Limb (tissue), 2 donors: ENCODE measurements around the gene CETN3.
A peak's percentile ranks its signal among the peaks of the same experiment; 100 is the strongest.

Experiments used
- DNase-seq, 2 donors: peaks; one replicate each; pipeline ENCODE4 v3.0.0-alpha.2; 2016; ENCODE audit errors: extremely low spot score in 2 of 2

Gene CETN3

DNA sequence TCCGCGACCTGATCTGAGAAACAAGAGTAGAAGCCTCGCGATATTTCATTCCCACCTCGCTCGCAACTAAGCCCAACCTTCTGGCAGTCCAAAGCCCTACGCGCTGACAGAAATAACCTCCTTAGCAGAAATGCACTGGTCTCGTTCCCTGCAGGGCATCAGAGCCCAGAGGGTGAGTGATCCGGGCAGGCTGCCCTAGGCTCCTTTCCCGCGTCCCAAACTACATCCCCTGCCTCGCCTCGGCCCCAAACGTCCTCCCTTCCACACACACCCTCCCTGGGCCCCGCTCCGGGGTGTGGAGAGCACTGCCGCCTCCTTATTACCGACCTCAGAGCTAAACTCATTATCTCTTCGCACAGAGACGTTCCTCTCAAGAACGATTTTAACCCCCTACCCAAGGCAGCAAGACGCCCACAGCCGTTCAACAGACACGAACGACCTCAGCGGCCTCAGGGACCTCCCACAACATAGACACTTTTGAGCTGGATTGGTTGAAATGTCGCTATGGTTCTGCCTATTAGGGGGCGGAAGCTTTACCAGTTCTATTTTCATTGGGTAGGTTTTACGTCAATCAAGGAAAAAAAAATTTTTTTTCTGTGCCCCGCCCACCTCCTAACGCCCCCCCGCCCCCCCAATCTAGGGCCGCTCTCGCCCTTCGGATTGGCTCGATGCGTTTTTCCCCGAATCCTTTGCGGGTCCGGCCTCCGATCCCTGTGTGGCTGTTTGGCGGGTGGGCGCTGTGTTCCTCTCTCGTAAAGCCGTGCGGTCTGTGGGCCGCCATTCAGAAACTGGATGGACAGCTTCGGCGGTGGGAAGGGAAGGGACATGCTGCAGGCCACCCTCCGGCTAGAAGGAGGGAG, at the start of gene CETN3:
TSS of gene CETN3 (minus strand) at position 439 of the 860 bp plus-strand sequence. CDS start at position 344, 95 bp downstream.
- DNase-seq, result peak; percentile 96

DNA sequence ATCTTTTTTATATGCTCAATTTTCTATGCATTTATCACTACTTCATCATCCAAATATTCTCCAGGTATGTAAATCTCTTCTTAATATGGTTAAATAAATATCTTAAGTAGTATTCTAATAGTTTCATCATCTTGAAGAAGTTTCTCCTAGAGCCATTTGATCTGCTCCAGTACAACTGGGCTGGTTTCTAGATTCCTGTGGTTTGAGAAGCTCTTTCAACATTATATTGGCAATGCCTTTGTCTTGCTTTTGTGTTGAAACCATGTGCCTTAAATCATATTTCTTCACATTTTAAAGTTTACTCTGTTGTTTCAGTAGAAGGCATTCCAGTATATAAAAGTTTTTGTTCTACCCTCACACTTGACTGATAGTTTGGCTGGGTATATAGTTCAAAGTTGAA, 37.4 kb upstream of the CETN3 start:
- no peak for DNase-seq

DNA sequence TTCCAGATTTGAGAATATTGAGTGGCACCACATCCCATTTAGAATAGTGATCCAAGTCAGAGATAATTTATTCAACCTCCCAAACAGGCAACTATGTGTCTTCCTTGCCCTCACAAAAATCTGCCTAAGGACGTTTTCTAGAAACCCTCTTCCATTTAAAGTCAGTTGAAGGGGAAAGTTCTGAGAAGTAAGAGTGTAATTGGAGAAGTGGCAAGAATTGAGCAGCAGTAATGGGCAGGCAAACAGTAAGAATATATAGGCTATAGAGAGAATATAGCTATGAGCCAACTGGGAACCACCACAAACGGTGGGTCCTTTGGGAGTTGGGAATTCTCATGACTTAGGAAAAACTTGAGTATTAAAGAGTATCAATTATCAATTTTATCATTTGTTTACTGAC, 31.1 kb upstream of the CETN3 start:
- DNase-seq, result no peak

GRCh38 chr5:90438100-90438499, 28.5 kb upstream of the CETN3 start:
- DNase-seq, result no peak

DNA sequence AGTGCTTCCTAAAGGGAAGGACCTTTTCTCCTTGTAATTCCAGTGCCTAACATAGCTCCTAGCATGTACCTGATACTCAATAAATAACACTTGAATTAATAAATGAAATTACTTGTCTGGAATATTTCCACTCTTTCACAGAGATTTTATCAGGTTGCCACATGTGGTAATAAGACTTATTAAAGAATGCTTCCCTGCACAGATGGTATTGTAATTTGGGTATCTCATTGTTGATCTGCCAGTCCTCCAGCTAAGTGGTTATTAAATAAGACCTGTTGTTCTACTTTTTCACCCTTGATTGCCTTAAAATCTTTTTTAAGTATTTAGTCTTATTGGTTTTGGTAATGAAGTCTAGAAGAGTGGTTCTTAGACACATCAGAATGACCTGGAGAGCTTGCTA, 28.1 kb upstream of the CETN3 start:
- no peak for DNase-seq

- peak; percentile 15 to 59 for DNase-seq
These were observed 24.7 kb upstream of the CETN3 start for GRCh38 chr5:90434116-90434714.

GRCh38 chr5:90424245-90424644, 14.7 kb upstream of the CETN3 start:
- DNase-seq, result no peak

DNA sequence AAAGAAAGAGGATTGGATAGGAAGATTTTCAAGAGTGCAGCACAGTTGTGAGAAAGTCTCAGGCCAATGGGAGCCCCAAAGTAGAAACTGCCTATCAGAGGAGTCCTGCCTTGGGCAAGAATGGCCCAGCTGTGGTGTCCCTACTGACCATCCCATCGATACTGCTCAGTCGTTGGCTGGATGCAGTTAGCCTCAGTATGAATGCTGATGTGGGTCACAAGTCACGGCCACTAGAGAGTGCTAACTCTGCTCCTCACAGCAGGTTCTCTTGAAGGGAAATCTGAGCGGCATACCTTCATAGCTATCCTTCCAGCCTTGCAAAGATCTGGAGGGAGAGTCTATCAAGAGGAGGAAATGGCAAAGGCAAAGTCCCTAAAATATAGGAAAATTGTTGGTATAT, 11.6 kb upstream of the CETN3 start:
- DNase-seq, result no peak

DNA sequence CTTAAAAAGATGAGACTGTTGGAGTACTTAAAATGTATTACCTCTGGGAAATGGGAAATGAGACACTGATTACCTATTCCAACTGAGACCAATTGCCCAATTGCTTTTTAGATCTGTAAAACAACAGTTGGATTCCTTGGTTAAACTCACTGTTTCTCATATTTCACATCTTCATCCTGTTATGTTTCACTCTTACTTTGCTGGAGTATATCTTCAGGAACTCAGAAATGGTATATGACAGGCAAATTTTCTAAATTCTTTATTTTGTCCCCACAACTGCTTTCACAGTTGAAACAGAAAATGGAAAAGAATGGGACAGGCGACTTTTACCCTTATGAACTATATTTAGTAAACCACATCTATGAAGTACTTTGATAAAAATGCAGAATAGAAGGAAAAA, 8.7 kb upstream of the CETN3 start:
- no peak for DNase-seq

- peak in 1 of 2 donors; percentile 24 for DNase-seq
These were observed 714 bp upstream of the CETN3 start for GRCh38 chr5:90410178-90410762.

DNA sequence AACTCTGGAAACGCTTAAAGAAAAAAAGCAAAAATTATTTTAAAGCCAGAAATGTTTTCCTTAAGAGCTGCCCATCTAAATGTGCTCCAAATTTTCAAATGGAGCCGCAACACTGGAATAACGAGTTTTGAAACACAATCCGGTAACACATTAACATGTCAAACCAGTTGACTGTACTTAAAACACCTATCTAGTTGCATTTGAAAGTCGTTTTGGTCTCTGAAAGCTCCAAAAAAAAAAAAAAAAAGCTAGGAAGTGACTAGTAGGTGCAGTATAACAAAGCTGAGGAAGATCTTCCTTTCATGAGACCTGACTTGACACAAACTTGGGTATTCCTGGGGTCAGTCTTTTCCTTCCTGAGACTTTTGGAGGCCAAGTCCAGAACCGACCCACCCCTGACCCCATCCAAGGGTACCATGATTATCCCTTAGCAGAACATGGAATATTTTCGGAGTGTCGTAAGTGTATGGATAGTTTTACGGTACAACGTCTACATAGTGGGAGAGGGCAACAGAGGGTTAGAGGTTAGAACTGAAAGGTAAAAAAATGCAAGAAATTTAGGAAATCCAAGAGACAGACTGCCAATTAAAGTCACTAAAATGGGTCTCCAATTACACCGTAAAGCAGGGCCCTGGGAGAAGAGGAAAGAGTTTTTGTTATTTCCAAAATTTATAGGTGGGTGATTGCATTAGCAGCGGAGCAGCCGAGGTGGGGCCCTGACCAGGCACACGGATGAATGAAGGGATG, 812 bp downstream of the CETN3 start:
- DNase-seq, result no peak

- DNase-seq, result no peak
These were observed 3.1 kb downstream of the CETN3 start for GRCh38 chr5:90406466-90406865.

DNA sequence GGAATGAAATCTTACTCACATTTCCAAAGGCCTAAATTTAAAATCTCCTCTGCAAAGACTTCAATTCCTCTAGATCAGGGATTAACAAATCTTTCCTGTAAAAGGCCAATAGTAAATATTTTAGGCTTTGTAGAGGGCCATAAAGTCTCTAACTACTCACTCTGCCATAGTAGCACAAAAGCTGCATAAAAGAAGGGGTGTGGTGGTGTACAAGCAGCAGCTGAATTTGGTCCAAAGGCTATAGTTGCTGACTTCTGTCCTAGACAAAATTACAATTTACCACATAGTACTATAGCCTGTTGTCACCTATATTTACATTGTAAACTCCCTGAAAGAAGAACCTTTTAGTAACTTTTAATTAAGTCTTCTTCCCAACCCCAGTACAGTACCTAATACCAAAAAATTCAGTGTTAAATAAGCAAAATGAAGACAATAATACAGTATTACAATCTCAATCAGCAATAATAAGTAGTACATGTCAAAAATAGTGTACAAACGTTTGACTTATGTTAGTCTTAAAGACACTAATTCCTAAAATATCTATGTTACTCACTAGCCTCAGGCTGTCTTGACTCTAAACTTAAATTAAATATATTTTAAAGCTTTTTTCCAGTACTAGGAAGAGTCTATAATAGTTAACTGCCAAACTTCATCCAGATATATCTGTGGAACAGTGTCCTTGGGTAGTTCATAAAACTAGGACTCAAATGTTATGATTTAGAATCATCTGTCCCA, 6.9 kb downstream of the CETN3 start:
- no peak for DNase-seq

GRCh38 chr5:90399251-90399650, 10.3 kb downstream of the CETN3 start:
- DNase-seq, result no peak

DNA sequence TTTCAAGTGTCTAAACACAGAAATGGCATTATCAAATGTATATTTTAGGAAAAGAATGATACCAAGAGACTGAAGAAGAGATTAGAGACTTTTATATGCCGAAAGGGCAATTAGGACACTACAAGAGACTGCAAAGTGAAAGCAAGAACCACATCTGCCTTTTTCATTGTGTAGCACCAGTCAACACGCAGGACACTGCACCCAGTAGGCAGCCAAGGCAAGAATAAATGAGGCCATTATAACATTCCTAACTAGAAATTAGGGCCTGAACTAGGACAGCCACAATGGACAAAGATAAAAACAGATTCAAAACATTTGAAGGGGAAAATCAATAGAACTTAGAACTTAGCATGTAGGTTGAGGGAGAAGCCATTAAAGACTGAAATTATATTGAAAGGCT, 10.8 kb downstream of the CETN3 start:
- no peak for DNase-seq

DNA sequence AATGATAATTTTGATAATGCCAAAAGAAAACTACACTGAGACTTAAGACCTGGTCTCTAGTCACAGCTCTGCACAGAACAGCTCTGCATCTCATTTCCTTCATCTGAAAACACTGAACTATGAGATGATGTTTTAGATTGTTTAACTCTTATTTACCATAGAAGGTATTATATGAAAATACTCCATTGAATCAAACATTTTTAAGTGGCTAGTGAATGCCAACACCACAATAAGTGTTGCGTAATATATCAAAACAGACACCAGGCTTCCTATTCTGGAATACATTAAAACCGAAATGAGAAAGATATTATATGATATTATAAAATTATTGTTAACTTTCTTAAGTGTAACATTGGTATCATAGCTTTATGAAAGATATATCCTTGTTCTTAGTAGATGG, 14.6 kb downstream of the CETN3 start:
- DNase-seq, result no peak

- DNase-seq, result no peak
These were observed 18.6 kb downstream of the CETN3 start for GRCh38 chr5:90390928-90391327.

- DNase-seq, result no peak
These were observed 19.2 kb downstream of the CETN3 start for GRCh38 chr5:90390326-90390725.

DNA sequence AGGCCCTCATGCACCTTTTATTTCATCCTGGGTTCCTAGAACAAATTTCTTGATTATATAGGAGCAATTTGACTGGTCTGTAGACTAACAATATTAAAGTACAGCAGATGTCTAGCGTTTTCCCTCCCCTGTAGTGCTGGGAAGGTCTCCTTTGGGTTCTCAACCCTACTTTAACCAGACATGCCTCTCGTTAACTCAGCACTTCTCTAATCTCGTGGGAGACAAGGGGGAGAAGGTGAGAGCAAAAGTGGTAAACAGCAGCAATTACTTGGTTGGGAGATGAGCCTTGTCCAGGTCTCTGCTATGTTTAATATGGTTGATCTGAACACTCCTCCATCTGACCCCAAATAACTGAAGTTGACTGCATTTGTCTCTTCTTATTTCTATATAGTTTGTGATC, 22.0 kb downstream of the CETN3 start:
- DNase-seq, result no peak

DNA sequence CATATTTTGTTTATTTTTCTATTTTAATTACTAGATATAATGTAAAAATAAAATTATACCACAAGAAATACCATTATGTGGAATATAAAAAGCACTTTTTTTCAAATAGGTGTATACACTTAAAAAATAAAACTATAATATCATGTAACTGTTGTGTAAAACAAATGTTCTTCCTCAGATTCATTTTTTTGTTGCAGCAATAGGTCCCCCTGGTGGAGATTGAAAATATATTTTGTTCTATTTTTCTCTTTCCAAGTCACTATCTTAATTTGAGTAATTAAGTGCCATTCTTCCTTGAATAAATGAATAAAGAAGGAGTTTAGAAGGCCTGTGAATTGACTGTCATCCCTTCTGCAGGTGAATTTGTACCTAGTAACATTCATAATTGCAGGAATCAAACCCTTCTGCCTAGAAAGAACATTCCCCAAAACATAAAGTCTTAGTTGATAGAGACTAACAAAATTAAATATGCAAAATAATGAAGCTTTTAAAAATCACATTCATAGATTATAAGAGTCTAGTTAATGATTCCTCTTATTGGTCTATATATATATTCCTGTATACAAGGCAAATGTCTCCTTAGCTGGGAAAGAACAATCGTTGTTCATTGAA, 23.4 kb downstream of the CETN3 start:
- DNase-seq, result peak in 1 of 2 donors; percentile 35

GRCh38 chr5:90384389-90384788, 25.2 kb downstream of the CETN3 start:
- no peak for DNase-seq
